HG02623 (cell line): Measurements from ENCODE around the gene GORASP2.
A peak's percentile ranks its signal among the peaks of the same experiment; 100 is the strongest.

Experiments
- ATAC-seq: cut with Tn5 transposase; IDR thresholded peaks from one replicate; pipeline ENCODE4 v1.9.1; 2021; ENCODE audit warnings: moderate library complexity; ENCODE audit not compliant: unreplicated experiment

The GORASP2 gene

GRCh38 chr2:170922634-170923494 is 6.2 kb upstream of the GORASP2 start:
- ATAC-seq: no peak

- no peak for ATAC-seq
Observed at GRCh38 chr2:170923799-170924198, 5.3 kb upstream of the GORASP2 start.

GRCh38 chr2:170924969-170925368 is 4.1 kb upstream of the GORASP2 start:
- ATAC-seq: no peak

DNA sequence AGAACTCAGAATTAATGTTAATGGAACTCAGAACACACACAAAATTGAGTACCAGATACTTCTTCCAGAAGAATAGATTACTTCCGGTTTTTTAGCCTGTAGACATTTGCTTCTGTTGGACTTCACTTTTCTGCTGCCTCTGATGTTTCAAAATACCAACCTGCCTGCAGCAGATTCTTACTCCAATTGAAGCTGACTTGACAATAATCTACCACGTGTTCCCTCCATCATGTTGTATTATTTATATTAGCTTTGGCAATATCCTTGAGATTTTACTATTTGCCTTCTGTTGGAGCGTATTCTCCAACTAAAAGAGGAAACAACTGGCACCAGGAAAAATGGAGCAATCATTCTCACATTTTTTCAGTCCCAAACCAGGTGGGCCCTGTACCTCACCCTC is 3.1 kb upstream of the GORASP2 start:
- ATAC-seq: no peak

GRCh38 chr2:170926743-170927297 is 2.2 kb upstream of the GORASP2 start:
- ATAC-seq: no peak

- ATAC-seq: no peak
Observed at GRCh38 chr2:170928036-170928823, 823 bp upstream of the GORASP2 start.

DNA sequence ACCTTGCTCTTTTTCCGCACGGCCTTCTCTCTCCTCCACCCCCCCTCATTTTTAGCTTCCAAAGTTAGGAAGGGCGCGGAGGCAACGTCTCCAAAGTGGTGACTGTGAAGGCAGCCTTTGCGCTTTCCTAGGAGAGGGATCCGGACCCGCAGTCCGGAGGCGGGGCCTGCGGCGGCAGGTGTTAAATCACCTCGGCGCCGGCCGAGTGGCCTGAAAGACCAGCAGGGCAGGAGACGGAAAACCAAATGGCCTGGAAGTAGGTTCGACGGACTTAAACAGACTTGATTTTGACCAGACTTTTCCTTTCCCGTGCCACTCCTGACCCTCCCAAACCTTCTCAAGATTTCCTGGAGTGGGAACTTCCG is 615 bp downstream of the GORASP2 start:
- peak; percentile 5 for ATAC-seq

DNA sequence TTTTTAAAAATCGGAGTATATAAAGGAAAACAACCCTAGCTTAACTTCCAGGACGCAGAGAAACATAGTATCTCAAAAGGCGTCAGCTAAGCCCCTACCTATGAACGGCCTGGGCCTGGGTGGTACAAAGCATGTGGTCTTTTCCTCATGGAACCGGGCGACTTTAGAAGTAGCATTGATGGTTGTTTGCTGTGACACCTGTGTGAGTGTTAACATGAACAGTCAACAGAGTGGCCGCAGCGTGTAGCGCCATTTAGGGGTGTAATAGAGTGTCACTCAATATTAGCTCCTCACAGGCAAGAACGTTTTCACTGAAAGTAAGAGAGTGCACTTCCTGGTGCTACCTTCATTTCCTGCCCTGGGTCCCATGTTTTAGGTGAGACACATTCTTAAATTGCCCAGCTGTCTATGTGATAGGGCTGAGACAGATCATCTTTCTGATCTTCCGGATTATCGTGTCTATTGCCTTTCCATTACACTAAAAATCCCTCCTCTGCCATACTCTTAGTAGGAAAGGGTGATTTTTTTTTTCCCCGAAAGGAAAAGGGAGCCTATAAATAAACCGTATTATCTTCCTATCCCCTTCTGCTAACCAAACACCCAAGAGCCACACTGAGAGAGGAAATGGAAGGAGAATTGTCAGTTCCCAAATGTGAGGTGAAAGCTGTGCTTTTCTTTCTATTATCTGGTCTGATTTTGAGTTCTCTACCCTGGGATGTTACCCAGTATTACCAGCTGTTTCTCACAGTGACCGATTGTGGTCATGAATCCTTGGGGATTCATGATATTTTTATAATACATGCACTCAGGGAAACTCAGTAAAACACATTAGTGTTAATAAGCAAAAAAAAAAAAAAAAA is 1.3 kb downstream of the GORASP2 start:
- ATAC-seq: peak; percentile 20

- no peak for ATAC-seq
Observed at GRCh38 chr2:170930991-170931266, 1.9 kb downstream of the GORASP2 start.

GRCh38 chr2:170932166-170932565 is 3.1 kb downstream of the GORASP2 start:
- no peak for ATAC-seq

- ATAC-seq: no peak
Observed at GRCh38 chr2:170932948-170933347, 3.9 kb downstream of the GORASP2 start.

- ATAC-seq: no peak
Observed at GRCh38 chr2:170937709-170938379, 8.8 kb downstream of the GORASP2 start.

DNA sequence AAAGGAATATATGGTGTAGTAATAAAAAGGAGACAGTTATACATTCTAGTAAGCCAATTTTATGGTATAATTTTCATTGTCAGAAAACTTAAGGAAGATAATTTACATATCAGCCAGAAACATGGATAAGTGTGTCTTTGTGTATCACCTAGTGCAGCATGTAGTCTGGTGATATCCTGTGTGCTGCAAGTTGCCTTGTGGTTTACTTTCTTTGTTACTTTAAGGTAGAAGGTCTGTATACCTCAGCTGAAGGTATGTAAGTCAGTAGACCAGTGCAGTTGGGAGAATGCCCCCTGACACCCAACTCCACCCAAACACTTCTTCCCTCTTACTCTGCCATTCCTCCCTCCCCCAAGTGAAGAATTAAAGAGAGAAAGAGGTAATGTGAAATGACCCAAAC is 11.0 kb downstream of the GORASP2 start:
- ATAC-seq: no peak

- no peak for ATAC-seq
Observed at GRCh38 chr2:170942615-170943014, 13.6 kb downstream of the GORASP2 start.

DNA sequence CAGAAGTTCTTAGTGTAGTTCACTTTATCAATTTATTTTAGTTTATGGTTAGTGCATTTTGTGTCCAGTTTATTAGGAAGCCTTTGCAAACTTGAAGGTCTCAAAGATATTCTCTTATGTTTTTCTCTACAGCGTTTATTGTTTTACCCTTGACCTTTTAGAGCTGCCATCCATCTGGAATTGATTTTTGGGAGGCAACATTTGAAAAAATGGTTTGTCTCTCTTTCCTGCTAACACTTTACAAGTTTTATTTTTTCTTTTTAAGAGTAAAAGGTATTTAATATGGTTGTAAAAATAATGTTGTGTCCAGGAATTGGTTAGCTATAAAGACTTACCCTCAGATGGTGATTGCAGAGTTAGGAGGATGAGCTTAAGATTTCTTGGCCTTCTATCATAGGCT is 14.0 kb downstream of the GORASP2 start:
- no peak for ATAC-seq

- no peak for ATAC-seq
Observed at GRCh38 chr2:170943596-170943995, 14.5 kb downstream of the GORASP2 start.

DNA sequence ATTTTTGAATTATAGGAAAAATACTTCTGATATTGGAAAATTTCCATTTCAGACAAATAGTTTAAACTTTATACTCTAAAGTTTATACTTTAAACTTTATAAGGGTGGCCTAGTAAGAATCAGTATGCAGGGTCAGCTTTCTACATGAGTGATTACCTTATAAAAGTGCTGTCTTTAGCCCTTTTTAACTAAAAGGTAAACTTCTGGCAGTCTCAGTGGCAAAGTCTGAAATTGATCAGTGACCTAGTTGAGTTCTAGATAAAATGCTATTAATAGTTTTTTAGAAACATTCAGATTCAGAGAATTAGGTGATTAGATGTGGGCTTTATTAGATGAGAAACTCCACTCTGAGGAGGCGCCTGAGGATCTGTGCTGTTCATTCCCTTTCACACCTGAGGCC is 15.5 kb downstream of the GORASP2 start:
- ATAC-seq: no peak

GRCh38 chr2:170949415-170949814 is 20.4 kb downstream of the GORASP2 start:
- ATAC-seq: no peak

- ATAC-seq: peak; percentile 72
Observed at GRCh38 chr2:170950221-170950761, 21.2 kb downstream of the GORASP2 start.

- no peak for ATAC-seq
Observed at GRCh38 chr2:170953941-170954340, 24.9 kb downstream of the GORASP2 start.
